WI38 (cell line): ENCODE results near the gene TNC.
A peak's percentile ranks its signal among the peaks of the same experiment; 100 is the strongest.

Source experiments
- H3K4me3 ChIP-seq: 2 replicates; pipeline ENCODE4 v1.5.1; 2011; ENCODE audit warnings: low read depth, mild to moderate bottlenecking, control low read depth, low read length
- TF ChIP-seq, protein P1 (sequence below): IDR thresholded peaks from 2 replicates; pipeline ENCODE4 v1.5.1; 2012; ENCODE audit warnings: low read depth, mild to moderate bottlenecking, control low read depth, low read length

TNC gene

DNA sequence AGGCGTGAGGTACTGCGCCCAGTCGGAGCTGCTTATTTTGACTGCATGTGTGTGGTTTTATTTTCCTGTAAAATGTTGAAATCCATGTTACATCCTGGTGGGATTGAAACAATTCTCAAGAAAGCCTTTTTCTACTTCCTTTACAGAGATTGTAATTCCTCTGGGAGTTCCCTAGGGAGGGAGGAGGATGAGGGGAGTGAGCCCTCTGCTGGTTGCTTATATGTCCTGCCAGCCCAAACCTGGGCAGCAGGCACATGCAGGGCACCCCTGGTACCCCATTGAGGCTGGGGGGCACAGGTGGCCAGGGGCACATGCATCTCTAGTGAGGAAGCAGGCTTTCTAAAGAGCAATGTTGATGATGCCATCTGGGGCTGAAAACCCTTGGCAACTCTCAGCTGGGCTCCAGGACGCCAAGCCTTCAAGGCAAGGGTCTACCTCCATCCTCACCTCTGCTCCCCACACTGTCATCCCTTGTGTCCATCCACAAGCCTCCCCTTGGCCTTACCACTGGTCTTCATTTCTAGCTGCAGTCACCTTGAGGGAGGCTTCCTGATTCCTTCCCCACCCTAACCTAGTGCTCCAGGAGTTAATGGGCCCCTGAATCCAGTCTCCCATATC is 102.8 kb downstream of the TNC start:
- TF ChIP-seq, protein P1, sequence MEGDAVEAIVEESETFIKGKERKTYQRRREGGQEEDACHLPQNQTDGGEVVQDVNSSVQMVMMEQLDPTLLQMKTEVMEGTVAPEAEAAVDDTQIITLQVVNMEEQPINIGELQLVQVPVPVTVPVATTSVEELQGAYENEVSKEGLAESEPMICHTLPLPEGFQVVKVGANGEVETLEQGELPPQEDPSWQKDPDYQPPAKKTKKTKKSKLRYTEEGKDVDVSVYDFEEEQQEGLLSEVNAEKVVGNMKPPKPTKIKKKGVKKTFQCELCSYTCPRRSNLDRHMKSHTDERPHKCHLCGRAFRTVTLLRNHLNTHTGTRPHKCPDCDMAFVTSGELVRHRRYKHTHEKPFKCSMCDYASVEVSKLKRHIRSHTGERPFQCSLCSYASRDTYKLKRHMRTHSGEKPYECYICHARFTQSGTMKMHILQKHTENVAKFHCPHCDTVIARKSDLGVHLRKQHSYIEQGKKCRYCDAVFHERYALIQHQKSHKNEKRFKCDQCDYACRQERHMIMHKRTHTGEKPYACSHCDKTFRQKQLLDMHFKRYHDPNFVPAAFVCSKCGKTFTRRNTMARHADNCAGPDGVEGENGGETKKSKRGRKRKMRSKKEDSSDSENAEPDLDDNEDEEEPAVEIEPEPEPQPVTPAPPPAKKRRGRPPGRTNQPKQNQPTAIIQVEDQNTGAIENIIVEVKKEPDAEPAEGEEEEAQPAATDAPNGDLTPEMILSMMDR, result peak; percentile 67
- no peak overlapping the region for H3K4me3 ChIP-seq

DNA sequence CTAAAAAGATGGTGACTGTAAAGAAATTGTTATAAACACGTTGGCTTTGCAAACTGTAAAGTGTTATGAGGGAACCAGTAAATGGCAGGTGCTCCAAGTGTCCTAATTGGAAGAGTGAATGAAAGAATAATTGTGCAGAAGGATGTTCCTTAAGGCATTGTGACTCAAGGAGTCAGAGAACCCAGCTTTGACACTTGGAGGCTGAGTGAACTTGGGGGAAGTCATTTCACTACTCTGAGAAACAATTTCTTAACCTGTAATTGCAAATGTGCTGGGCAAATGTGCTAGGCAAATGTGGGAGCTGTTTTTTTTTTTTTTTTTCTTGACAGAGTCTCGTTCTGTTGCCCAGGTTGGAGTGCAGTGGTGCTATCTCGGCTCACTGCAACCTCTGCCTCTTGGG is 103.5 kb downstream of the TNC start:
- TF ChIP-seq, protein P1, result no peak
- H3K4me3 ChIP-seq, result no peak overlapping the region

DNA sequence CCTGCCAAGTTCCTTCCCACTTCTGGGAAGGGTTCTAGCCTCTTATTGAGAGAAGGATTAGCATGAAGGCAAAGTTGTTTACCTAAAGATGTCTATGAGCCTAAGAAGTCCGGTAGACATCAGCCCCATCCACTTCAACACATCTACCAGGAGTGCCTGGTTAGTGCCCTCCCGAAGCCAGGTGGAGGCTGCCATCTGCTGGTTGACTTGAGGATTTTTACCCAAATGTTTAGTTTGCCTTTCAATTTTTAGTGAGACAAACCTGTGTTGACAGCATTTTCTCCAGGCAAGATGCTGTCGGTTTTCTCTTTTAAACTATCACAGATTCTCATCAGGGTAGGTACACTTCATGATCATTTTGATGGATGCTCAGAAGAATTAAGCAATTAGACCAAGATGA is 104.0 kb downstream of the TNC start:
- TF ChIP-seq, protein P1, result peak; percentile 64
- H3K4me3 ChIP-seq, result no peak overlapping the region

DNA sequence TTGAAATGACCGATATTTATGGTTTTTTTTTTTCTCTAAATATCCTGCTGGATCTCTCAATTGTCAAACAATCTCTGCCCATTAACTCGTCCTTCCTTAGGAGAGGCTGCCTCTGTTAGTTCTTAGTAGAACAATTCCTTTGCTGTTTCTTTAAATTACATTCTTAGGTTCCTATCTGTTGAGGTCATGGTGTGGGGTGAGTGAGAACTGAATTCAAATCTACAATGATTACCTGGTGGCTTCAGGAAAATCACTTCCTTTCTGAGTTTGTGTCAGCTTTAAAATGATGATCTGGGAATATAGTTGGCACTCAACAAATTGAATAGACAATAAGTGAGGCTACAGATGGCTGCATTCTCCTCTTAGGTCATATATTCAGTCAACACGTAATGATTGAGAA is 105.5 kb downstream of the TNC start:
- TF ChIP-seq, protein P1, result no peak
- H3K4me3 ChIP-seq, result no peak overlapping the region

DNA sequence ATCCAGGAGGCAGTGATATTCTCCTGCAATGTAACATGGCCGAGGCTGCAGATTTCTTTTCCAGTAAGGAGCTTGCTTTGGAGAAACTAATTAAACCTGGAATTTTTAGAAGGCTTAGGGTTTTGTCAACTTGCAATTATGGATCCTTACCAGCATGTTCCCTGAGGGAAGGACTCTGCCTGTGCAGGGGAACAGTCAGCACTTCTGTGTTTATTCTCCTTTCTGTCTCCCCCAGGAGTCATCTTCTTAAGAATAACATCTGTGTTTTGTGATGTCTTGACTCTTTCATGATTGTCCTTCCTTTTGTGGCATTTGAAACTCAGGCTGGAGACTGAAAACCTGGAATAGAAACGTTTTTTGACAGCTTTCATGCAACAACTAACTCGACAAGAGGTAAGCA is 107.1 kb downstream of the TNC start:
- TF ChIP-seq, protein P1, result no peak
- H3K4me3 ChIP-seq, result no peak overlapping the region

DNA sequence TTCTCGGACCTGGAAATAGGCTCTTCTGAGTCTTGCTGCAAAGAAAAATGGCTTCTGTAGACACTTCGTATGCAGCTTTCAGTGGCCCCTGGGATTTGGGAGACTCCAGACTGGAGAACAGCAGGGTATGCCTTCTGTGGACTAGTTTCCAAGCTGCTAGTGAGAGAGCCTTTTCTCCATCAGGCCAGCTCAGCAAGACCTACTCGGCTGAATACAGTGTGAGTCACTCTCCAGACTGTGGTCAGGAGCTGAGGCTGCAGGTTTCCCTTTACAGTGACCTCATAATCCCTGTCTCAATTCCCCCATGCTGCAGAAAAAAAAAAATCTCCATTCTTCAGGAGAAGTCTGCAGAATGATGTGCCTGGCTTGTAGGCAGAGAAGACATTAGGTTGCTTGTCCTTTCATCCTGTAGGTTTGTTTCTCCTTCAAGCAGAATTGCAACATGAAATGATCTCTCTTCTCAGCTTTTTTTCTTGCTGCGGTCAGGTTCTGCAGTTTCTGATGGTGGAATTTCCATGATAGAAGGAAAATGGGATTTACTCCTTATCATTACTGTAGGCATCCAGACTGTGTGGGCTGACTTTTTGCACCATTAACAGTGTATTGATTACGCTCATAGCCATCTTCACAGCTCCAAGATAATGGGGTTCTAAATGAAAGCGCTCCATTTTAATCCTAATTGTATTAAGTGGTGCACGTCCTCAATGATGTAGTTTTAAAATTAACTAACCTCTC is 109.3 kb downstream of the TNC start:
- TF ChIP-seq, protein P1, result no peak
- H3K4me3 ChIP-seq, result no peak overlapping the region

DNA sequence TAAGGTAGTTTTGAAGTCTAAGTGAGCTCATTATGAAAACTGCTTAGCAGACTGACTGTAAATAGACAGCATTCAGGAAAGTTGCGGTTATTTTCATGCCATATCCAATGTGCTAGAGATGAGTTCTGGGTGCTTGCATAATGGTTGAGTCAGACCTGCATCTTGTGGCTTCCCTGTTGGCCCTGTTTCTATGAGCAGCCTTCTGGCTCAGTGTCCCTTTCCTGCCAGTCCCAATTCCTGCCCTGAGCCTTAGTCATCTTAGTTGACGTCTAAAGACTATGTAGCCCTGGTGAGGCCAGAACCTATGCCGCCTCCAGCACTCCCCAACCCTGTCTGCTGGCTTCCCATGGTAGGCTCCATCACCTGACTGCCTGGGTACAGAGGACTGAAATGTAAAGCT is 111.3 kb downstream of the TNC start:
- no peak overlapping the region for H3K4me3 ChIP-seq
- TF ChIP-seq, protein P1, result no peak
